ENCODE data around the gene CLMN.

- TF ChIP-seq PAX5 (IDR thresholded peaks at IDR 0.05; ENCODE audit: borderline replicate concordance, low read depth, low read length) (no peak), CTCF (IDR thresholded peaks at IDR 0.05 in 2 of 3, conservative IDR thresholded peaks at IDR 0.05 in 1 of 3; ENCODE audit: control insufficient read depth in 2 of 3, extremely low read depth in 1 of 3, insufficient read depth in 1 of 3, low read depth in 3 of 3, low read length in 3 of 3) (no peak), YY1 (IDR thresholded peaks at IDR 0.05; ENCODE audit: low read depth, low read length) (no peak), RFX5 (IDR thresholded peaks at IDR 0.05; ENCODE audit: low read depth, low read length) (no peak), REST (IDR thresholded peaks at IDR 0.05; ENCODE audit: low read depth, low read length) (no peak), PML (IDR thresholded peaks at IDR 0.05; ENCODE audit: low read length) (no peak), ATF7 (IDR thresholded peaks at IDR 0.05; ENCODE audit: low read depth) (no peak), MAX (IDR thresholded peaks at IDR 0.05; ENCODE audit: low read depth, low read length) (no peak)
Observed at GRCh38 chr14:95206534-95206933, 113.2 kb downstream of the CLMN start.

Data from GM12878 (cell line).